Sigmoid colon (tissue), 7 donors: ENCODE data around the gene CCL3. TPM values are rescaled to one million over a fixed set of nuclear protein-coding genes. Genes with fewer than 3 reads are reported as not detected.

Source experiments
- DNase-seq: peaks from one replicate; pipeline ENCODE4 v3.0.0-alpha.2; 2019
- H3K27ac ChIP-seq, 4 donors: fragments of 200-600 bp; sonication (generic); one replicate each; pipeline ENCODE4 v1.5.1; 2016 to 2019; ENCODE audit warnings: mild to moderate bottlenecking in 1 of 4
- H3K27me3 ChIP-seq, 3 donors: fragments of 200-600 bp; sonication (generic); one replicate each; pipeline ENCODE4 v1.5.1; 2019; ENCODE audit warnings: mild to moderate bottlenecking in 1 of 3
- H3K36me3 ChIP-seq, 4 donors: fragments of 200-600 bp; sonication (generic); one replicate each; pipeline ENCODE4 v1.5.1; 2016 to 2019
- H3K4me1 ChIP-seq, 4 donors: fragments of 200-600 bp; sonication (generic); one replicate each; pipeline ENCODE4 v1.5.1; 2017 to 2019
- H3K4me3 ChIP-seq, 4 donors: fragments of 200-600 bp; sonication (generic); one replicate each; pipeline ENCODE4 v1.5.1; 2017 to 2019; ENCODE audit warnings: mild to moderate bottlenecking in 2 of 4, moderate library complexity in 1 of 4
- H3K9me3 ChIP-seq, 4 donors: fragments of 200-600 bp in 3 of 4; sonication (generic) in 3 of 4; one replicate each; pipeline versions ENCODE4 v1.5.1 to v1.6.1; 2013 to 2019
- EP300 ChIP-seq, 4 donors: sonication (generic); formaldehyde crosslinking; IDR thresholded peaks; one replicate each; pipeline ENCODE4 v1.6.1; 2017; ENCODE audit warnings: antibody characterized with exemption in 4 of 4
- POLR2A ChIP-seq, 2 donors: fragments of 450-650 bp; IDR thresholded peaks; one replicate each; pipeline ENCODE4 v1.6.1; 2016; ENCODE audit warnings: antibody characterized with exemption in 2 of 2, mild to moderate bottlenecking in 2 of 2, moderate library complexity in 2 of 2
- POLR2AphosphoS5 ChIP-seq, 4 donors: sonication (generic); formaldehyde crosslinking; IDR thresholded peaks; one replicate each; pipeline ENCODE4 v1.6.1; 2017; ENCODE audit warnings: antibody characterized with exemption in 4 of 4
- WGBS, 2 donors: extraction: QIAGEN DNeasy Blood & Tissue Kit; methylation state at CpG; one replicate each; pipeline ENCODE4 v1.1.7; 2013; 5-methylcytosine and 5-hydroxymethylcytosine counted together
- intact Hi-C: fragments of 100-400 bp; cut with DNase I; formaldehyde crosslinking; loops from one replicate; pipeline ENCODE4 v1.15.1; 2023
- polyA plus RNA-seq, 3 donors: library from polyadenylated mRNA; stranded (reverse); fragments of 200-250 nt; gene quantifications; one replicate each; pipeline ENCODE4 v1.2.3, GENCODE V29; 2013
- total RNA-seq, 4 donors: library from RNA; depleted of rRNA; stranded (reverse); fragments of >200 nt; gene quantifications; one replicate each; pipeline ENCODE4 v1.1.0, GENCODE V29; 2016
- TF ChIP-seq, protein P1 (sequence below), 4 experiments: fragments of 450-650 bp in 3 of 4; fragments of 200-600 bp in 1 of 4; IDR thresholded peaks; one replicate each; pipeline ENCODE4 v1.5.1; 2016 to 2019; ENCODE audit warnings: antibody characterized with exemption in 4 of 4, mild to moderate bottlenecking in 3 of 4, moderate library complexity in 2 of 4
- donor health status: healthy with polysubstance abuse.
- donor health status: Bipolar disorder and iron deficiency.
- donor health status: healthy.

CCL3 gene
- total and polyA plus RNA-seq, 7 donors: 1.2 to 22.4 (median 3.0) TPM; not detected in 1

DNA sequence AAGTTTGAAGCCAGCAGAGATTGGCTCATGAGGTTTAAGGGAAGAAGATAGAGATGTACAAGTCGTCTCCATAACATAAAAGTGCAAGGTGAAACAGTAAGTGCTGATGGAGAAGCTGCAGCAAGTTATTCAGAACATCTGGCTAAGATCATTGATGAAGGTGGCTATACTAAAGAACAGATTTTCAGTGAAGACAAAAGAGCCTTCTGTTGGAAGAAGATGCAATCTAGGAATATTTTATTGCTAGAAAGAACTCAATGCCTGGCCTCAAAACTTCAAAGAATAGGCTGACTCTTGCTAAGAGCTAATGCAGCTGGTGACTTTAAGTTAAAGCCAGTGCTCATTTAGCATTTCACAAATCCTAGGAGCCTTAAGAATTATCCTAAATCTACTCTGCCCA lies 39.7 kb upstream of the CCL3 start:
- intact Hi-C loops: no loop called here
- Histone ChIP-seq H3K36me3 (no peaks in the 10 kb centered on the region), H3K9me3 (peaks cover 0 to 15% (median 3%) of the 10 kb centered on the region in 4 donors), H3K4me3 (no peak overlapping the region), H3K27me3 (no peaks in the 10 kb centered on the region), H3K4me1 (no peaks in the 10 kb centered on the region), H3K27ac (no peak overlapping the region)
- DNase-seq: no peak
- 25 to 60% methylated on average over 1 of the region's 1 CpG for WGBS, 2 donors
- TF ChIP-seq POLR2A (IDR thresholded peaks at IDR 0.05) (no peak), POLR2AphosphoS5 (IDR thresholded peaks at IDR 0.05) (no peak), EP300 (IDR thresholded peaks at IDR 0.05) (no peak)
- TF ChIP-seq, protein P1, sequence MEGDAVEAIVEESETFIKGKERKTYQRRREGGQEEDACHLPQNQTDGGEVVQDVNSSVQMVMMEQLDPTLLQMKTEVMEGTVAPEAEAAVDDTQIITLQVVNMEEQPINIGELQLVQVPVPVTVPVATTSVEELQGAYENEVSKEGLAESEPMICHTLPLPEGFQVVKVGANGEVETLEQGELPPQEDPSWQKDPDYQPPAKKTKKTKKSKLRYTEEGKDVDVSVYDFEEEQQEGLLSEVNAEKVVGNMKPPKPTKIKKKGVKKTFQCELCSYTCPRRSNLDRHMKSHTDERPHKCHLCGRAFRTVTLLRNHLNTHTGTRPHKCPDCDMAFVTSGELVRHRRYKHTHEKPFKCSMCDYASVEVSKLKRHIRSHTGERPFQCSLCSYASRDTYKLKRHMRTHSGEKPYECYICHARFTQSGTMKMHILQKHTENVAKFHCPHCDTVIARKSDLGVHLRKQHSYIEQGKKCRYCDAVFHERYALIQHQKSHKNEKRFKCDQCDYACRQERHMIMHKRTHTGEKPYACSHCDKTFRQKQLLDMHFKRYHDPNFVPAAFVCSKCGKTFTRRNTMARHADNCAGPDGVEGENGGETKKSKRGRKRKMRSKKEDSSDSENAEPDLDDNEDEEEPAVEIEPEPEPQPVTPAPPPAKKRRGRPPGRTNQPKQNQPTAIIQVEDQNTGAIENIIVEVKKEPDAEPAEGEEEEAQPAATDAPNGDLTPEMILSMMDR (IDR thresholded peaks at IDR 0.05): no peak

DNA sequence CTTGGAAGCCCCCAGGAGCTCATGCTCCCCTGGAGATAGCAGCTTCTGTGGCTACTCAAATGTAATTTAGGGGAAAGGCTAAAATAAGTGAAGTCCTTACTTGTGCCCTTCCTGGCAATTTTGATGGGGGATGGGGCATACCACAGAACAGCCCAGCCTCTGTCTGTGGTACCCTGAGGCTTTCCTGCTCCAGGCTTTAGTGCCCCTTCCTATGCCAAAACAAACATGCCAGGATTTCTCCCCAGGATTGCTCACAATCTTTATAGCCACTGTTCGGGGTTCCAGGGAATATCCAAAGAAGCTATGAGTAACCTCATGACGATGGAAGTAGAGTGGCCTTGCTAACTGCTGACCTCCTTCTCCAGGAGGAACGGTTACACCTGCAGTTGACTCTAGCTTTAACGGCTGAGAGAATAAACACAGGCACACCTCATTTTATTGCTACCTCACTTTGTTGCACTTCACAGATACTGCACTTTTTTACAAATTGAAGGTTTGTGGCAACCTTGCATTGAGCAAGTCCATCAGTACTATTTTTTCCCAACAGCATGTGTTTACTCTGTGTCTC lies 38.6 kb upstream of the CCL3 start:
- intact Hi-C loops: no loop called here
- 19 to 75% methylated on average over 4 of the region's 4 CpGs for WGBS, 2 donors

DNA sequence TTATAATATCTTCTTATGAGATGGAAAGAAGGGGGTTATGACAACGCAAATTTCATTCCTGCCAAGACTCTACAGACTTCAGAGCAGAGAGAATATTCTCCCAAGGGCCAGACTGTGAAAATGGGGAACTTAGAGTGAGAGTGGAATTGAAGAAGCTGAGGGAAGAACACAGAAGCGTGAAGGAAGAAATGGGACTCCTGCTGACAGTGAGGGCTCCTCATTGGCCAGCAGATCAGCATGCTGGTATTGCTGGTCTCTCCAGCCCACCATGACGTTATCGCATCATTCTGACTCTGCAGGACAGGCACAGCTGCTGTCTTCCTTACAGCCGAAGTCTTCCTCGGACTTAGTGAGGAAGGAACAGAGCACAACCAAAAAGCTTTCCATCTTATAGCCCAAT lies 38.0 kb upstream of the CCL3 start:
- intact Hi-C loops: no loop called here
- no peak overlapping the region for H3K27ac ChIP-seq
- TF ChIP-seq EP300 (IDR thresholded peaks at IDR 0.05) (no peak), POLR2AphosphoS5 (IDR thresholded peaks at IDR 0.05) (no peak), POLR2A (IDR thresholded peaks at IDR 0.05) (no peak)
- TF ChIP-seq, protein P1 (IDR thresholded peaks at IDR 0.05): no peak
- 65 to 79% methylated on average over 6 of the region's 6 CpGs for WGBS, 2 donors
- H3K4me1 ChIP-seq: no peaks in the 10 kb centered on the region
- H3K9me3 ChIP-seq: peaks cover 0 to 15% (median 3%) of the 10 kb centered on the region in 4 donors
- H3K4me3 ChIP-seq: no peak overlapping the region
- H3K36me3 ChIP-seq: no peaks in the 10 kb centered on the region
- DNase-seq: no peak
- no peaks in the 10 kb centered on the region for H3K27me3 ChIP-seq

More for the DNA sequence above, 38.6 kb upstream of the CCL3 start:
- Histone ChIP-seq H3K4me3 (no peak overlapping the region), H3K9me3 (peaks cover 0 to 15% (median 3%) of the 10 kb centered on the region in 4 donors), H3K27me3 (no peaks in the 10 kb centered on the region), H3K27ac (no peak overlapping the region), H3K36me3 (no peaks in the 10 kb centered on the region), H3K4me1 (no peaks in the 10 kb centered on the region)
- TF ChIP-seq, protein P1 (IDR thresholded peaks at IDR 0.05): no peak
- no peak for TF ChIP-seq POLR2AphosphoS5 (IDR thresholded peaks at IDR 0.05)
- no peak for TF ChIP-seq POLR2A (IDR thresholded peaks at IDR 0.05)
- TF ChIP-seq EP300 (IDR thresholded peaks at IDR 0.05): no peak
- no peak for DNase-seq

DNA sequence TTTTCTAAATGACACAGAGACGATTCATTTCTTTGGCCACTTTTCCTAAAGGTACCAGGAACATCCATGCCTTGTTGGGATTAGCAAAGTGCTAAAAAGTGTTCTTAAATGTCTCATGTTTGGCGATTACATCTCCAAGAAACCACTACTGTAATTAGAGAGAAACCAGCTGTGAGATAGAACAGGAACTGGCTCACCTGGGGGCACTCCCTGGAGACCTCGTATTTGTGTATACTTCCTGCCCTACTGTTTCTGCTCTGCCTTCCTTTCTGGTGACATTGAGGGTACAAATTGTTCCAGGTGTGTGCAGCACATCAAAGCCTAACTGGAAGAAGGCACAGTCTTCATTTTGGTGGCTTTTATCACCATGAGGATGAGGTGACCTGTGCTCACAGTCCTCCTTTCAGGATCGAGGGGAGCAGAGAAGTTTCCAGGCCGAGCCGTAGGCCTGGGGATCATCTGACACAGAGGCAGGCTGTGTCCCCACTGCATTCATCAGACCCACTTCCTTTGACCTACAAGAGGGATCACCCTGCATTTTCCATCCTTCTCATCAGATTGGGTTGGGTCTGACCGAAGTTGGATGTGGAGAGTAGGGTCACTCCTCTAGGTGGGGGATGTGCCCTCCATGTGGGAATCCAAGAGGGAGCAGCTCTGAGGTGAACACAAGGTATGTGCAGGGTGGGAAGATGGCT lies 37.4 kb upstream of the CCL3 start:
- H3K27ac ChIP-seq: no peak overlapping the region
- TF ChIP-seq POLR2A (IDR thresholded peaks at IDR 0.05): no peak
- no peak for TF ChIP-seq POLR2AphosphoS5 (IDR thresholded peaks at IDR 0.05)
- TF ChIP-seq, protein P1 (IDR thresholded peaks at IDR 0.05): no peak
- TF ChIP-seq EP300 (IDR thresholded peaks at IDR 0.05): no peak
- peaks cover 0 to 15% (median 3%) of the 10 kb centered on the region in 4 donors for H3K9me3 ChIP-seq
- DNase-seq: no peak
- 70 to 73% methylated on average over 7 of the region's 7 CpGs for WGBS, 2 donors
- no peaks in the 10 kb centered on the region for H3K27me3 ChIP-seq
- no peaks in the 10 kb centered on the region for H3K36me3 ChIP-seq
- no peaks in the 10 kb centered on the region for H3K4me1 ChIP-seq
- intact Hi-C loops: no loop called here
- no peak overlapping the region for H3K4me3 ChIP-seq
